NCI-H1105 treated with DMSO at 0.1 percent for 48 hours (cell line): ENCODE measurements around the gene POU2AF3.
A peak's percentile ranks its signal among the peaks of the same experiment; 100 is the strongest.

Experiments
- DNase-seq: peaks from one replicate; lab custom pipeline; 2025; lab: John Stamatoyannopoulos, UW

POU2AF3 gene

GRCh38 chr11:111329306-111330204 is 31.2 kb downstream of the POU2AF3 start:
- no peak for DNase-seq

- no peak for DNase-seq
Observed at GRCh38 chr11:111330234-111330893, 32.0 kb downstream of the POU2AF3 start.

- peak; percentile 95 for DNase-seq
Observed at GRCh38 chr11:111331711-111332479, 33.5 kb downstream of the POU2AF3 start.

GRCh38 chr11:111334532-111335502 is 36.5 kb downstream of the POU2AF3 start:
- DNase-seq, result peak; percentile 89

- DNase-seq, result no peak
Observed at GRCh38 chr11:111335549-111335948, 37.2 kb downstream of the POU2AF3 start.

GRCh38 chr11:111336062-111336461 is 37.7 kb downstream of the POU2AF3 start:
- no peak for DNase-seq

- no peak for DNase-seq
Observed at GRCh38 chr11:111336582-111337256, 38.4 kb downstream of the POU2AF3 start.

GRCh38 chr11:111339758-111340388 is 41.5 kb downstream of the POU2AF3 start:
- no peak for DNase-seq

- DNase-seq, result no peak
Observed at GRCh38 chr11:111342329-111342728, 44.0 kb downstream of the POU2AF3 start.

GRCh38 chr11:111344032-111344431 is 45.7 kb downstream of the POU2AF3 start:
- no peak for DNase-seq

GRCh38 chr11:111347002-111347722 is 48.8 kb downstream of the POU2AF3 start:
- DNase-seq, result no peak

- DNase-seq, result no peak
Observed at GRCh38 chr11:111347723-111348115, 49.4 kb downstream of the POU2AF3 start.

- no peak for DNase-seq
Observed at GRCh38 chr11:111348147-111348546, 49.8 kb downstream of the POU2AF3 start.

- DNase-seq, result no peak
Observed at GRCh38 chr11:111349191-111349695, 50.9 kb downstream of the POU2AF3 start.

- DNase-seq, result no peak
Observed at GRCh38 chr11:111350811-111351210, 52.5 kb downstream of the POU2AF3 start.

GRCh38 chr11:111351374-111352055 is 53.2 kb downstream of the POU2AF3 start:
- no peak for DNase-seq

GRCh38 chr11:111352231-111352746 is 53.9 kb downstream of the POU2AF3 start:
- DNase-seq, result no peak

- no peak for DNase-seq
Observed at GRCh38 chr11:111352935-111353710, 54.8 kb downstream of the POU2AF3 start.
